ENCODE measurements around the gene DNAJC30. TPM values are rescaled to one million over a fixed set of nuclear protein-coding genes. Genes with fewer than 3 reads are reported as not detected.

The DNAJC30 gene
- total and polyA plus RNA-seq, 2 of the 8 experiments (the other 6 are each of a cell fraction or from before 2014, with no cell fraction given): 6.1 to 6.3 TPM

GRCh38 chr7:73701357-73701995 is 18.2 kb upstream of the DNAJC30 start:
- no peak overlapping the region for H3K56ac ChIP-seq (replicated peaks; ENCODE audit: insufficient read length, low read depth, low read length)
- H4K20me1 ChIP-seq (replicated peaks in 1 of 2; ENCODE audit: control insufficient read depth in 1 of 2, insufficient read depth in 2 of 2, low read length in 2 of 2): peaks cover 6 to 18% of the 10 kb centered on the region in 2 experiments
- FAIRE-seq (peak; percentile 36), DNase-seq (ENCODE audit: low read depth in 1 of 2, low spot score in 2 of 2) (peak; percentile 53 to 92)
- no peak overlapping the region for H2BK15ac ChIP-seq (ENCODE audit: low read length)
- H3K27ac ChIP-seq (ENCODE audit: low read depth, low read length): no peak overlapping the region
- WGBS, 2 experiments (ENCODE audit: extremely low coverage in 1 of 2, insufficient coverage in 1 of 2, insufficient read length in 1 of 2, insufficient replicate concordance in 2 of 2, low coverage in 1 of 2, low lambda C conversion rate in 2 of 2, missing lambda C conversion rate in 1 of 2): 67% methylated on average over 12 of the region's 13 CpGs; no CpG with 5 or more reads in 1 of the 2 experiments
- no peaks in the 10 kb centered on the region for H3K79me1 ChIP-seq (ENCODE audit: low read depth, low read length)
- H3K36me3 ChIP-seq (ENCODE audit: control insufficient read depth in 2 of 4, insufficient read depth in 4 of 4, low read length in 3 of 4): peaks cover 4 to 19% (median 10%) of the 10 kb centered on the region in 4 experiments; a peak in 5 of 8 replicates
- H3K4me3 ChIP-seq (ENCODE audit: extremely low read depth in 1 of 4, insufficient read depth in 2 of 4, low read depth in 3 of 4, low read length in 4 of 4): no peak overlapping the region
- no peak overlapping the region for H3K18ac ChIP-seq (ENCODE audit: extremely low read depth, low read length)
- no peak overlapping the region for H2AK5ac ChIP-seq (ENCODE audit: low read depth, low read length)
- no peak overlapping the region for H3K4ac ChIP-seq (replicated peaks; ENCODE audit: insufficient read length, low read depth, low read length)
- H3K4me1 ChIP-seq (replicated peaks in 1 of 4; ENCODE audit: control insufficient read depth in 3 of 4, insufficient read depth in 4 of 4, low read length in 3 of 4): peaks cover 0 to 19% (median 15%) of the 10 kb centered on the region in 4 experiments; a peak in 6 of 7 replicates
- no peak overlapping the region for H2BK5ac ChIP-seq (ENCODE audit: low read depth, low read length)
- H4K5ac ChIP-seq (ENCODE audit: insufficient read length, low read depth, low read length): no peak overlapping the region
- no peak overlapping the region; the same call in 1 of the 2 replicates for H4K8ac ChIP-seq (ENCODE audit: extremely low read depth, insufficient read depth, low read length)
- CTCF ChIA-PET (ENCODE audit: partially characterized antibody): interaction anchor here (0.6 to 9.7 kb wide), 39 partner anchors 9 to 153 kb away, joined by 3 to 130 read pairs (median 4); partner anchors contain the start of gene STX1A
- no peak overlapping the region for H2BK20ac ChIP-seq (ENCODE audit: low read length)
- no peak overlapping the region for H3K4me2 ChIP-seq (ENCODE audit: insufficient read depth in 1 of 2, low read depth in 2 of 2, low read length in 2 of 2)
- no peak overlapping the region for H4K91ac ChIP-seq (replicated peaks; ENCODE audit: insufficient read length, low read length)
- H3K79me2 ChIP-seq (ENCODE audit: control insufficient read depth in 1 of 2, insufficient read depth in 2 of 2, low read length in 2 of 2): no peaks in the 10 kb centered on the region
- no peak overlapping the region for H3K9ac ChIP-seq (replicated peaks in 1 of 4; ENCODE audit: extremely low read depth in 1 of 4, low read depth in 3 of 4, low read length in 3 of 4)
- 0 out of 2 replicates have a peak overlapping the region, but pooled peaks have one; percentile 1 for H2BK12ac ChIP-seq (ENCODE audit: low read depth, low read length)
- no peak overlapping the region for H2BK120ac ChIP-seq (replicated peaks; ENCODE audit: low read depth, low read length)
- no peak overlapping the region for H2AFZ ChIP-seq (ENCODE audit: low read length)
- H3K23ac ChIP-seq (ENCODE audit: insufficient read length): no peak overlapping the region
- no peaks in the 10 kb centered on the region for H3K9me3 ChIP-seq (ENCODE audit: insufficient read depth in 2 of 2, low read depth in 1 of 2, low read length in 1 of 2)
- POLR2A ChIA-PET (ENCODE audit: partially characterized antibody): interaction anchor here (0.6 to 4.9 kb wide), 7 partner anchors 10 to 201 kb away, joined by 3 to 37 read pairs (median 4); no protein-coding TSS in a partner anchor
- H3K14ac ChIP-seq (ENCODE audit: insufficient read length): no peak overlapping the region
- no peaks in the 10 kb centered on the region; a peak in 1 of 7 replicates for H3K27me3 ChIP-seq (replicated peaks in 1 of 4; ENCODE audit: control insufficient read depth in 3 of 4, extremely low read depth in 1 of 4, insufficient read depth in 3 of 4, low read length in 3 of 4)
- peaks cover 2% of the 10 kb centered on the region; the same call in 1 of the 2 replicates for H3K23me2 ChIP-seq (ENCODE audit: low read depth, low read length)
- TF ChIP-seq CEBPB (IDR thresholded peaks at IDR 0.05; ENCODE audit: low read depth, low read length): no peak
- no peak for TF ChIP-seq KDM4A (IDR thresholded peaks at IDR 0.05; ENCODE audit: low read depth, low read length, severe bottlenecking)
- 0 out of 4 replicates have a peak, but pooled peaks of 1 of the 2 experiments have one; percentile 35 for TF ChIP-seq HDAC2 (IDR thresholded peaks at IDR 0.05; ENCODE audit: borderline replicate concordance in 1 of 2, low read depth in 2 of 2, low read length in 2 of 2)
- peak; percentile 65 to 66 for TF ChIP-seq RAD21 (IDR thresholded peaks at IDR 0.05 in 1 of 2, conservative IDR thresholded peaks at IDR 0.05 in 1 of 2; ENCODE audit: low read depth in 2 of 2, low read length in 2 of 2)
- peak; percentile 67 for TF ChIP-seq CREB1 (IDR thresholded peaks at IDR 0.05)
- TF ChIP-seq TCF12 (IDR thresholded peaks at IDR 0.05; ENCODE audit: low read depth, low read length): no peak
- TF ChIP-seq GTF2F1 (IDR thresholded peaks at IDR 0.05; ENCODE audit: borderline replicate concordance, low read depth, low read length): no peak
- peak; percentile 18; the same call in 1 of the 2 replicates for TF ChIP-seq TEAD4 (IDR thresholded peaks at IDR 0.05; ENCODE audit: low read depth, low read length)
- no peak for TF ChIP-seq POLR2A (IDR thresholded peaks at IDR 0.05; ENCODE audit: control extremely low read depth in 1 of 2, low read depth in 2 of 2, low read length in 2 of 2)
- 0 out of 2 replicates have a peak, but pooled peaks have one; percentile 47 for TF ChIP-seq JUND (IDR thresholded peaks at IDR 0.05; ENCODE audit: low read length)
- TF ChIP-seq, protein P1, sequence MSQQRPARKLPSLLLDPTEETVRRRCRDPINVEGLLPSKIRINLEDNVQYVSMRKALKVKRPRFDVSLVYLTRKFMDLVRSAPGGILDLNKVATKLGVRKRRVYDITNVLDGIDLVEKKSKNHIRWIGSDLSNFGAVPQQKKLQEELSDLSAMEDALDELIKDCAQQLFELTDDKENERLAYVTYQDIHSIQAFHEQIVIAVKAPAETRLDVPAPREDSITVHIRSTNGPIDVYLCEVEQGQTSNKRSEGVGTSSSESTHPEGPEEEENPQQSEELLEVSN (IDR thresholded peaks at IDR 0.05): no peak
